GM12891 (cell line): Measurements from ENCODE around the gene GAGE10.

ENCODE experiments used
- POLR2A ChIP-seq: IDR thresholded peaks from 2 replicates; pipeline ENCODE4 v1.6.1; 2011; ENCODE audit warnings: low read depth, low read length, control low read depth
- POU2F2 ChIP-seq: IDR thresholded peaks from 2 replicates; pipeline ENCODE4 v1.6.1; 2011; ENCODE audit warnings: low read depth, mild to moderate bottlenecking, control low read depth, low read length, moderate library complexity
- TAF1 ChIP-seq: IDR thresholded peaks from 2 replicates; pipeline ENCODE4 v1.6.1; 2011; ENCODE audit warnings: low read depth, low read length, control low read depth

- TF ChIP-seq POU2F2 (no peak), TAF1 (no peak), POLR2A (no peak)
Observed at GRCh38 chrX:49286136-49286535, 17.3 kb upstream of the GAGE10 start.
